Measurements from ENCODE around the gene MEIKIN. TPM values are rescaled to one million over a fixed set of nuclear protein-coding genes. Genes with fewer than 3 reads are reported as not detected.

MEIKIN gene
- total RNA-seq, 1 experiment from 2014 or later = not detected

DNA sequence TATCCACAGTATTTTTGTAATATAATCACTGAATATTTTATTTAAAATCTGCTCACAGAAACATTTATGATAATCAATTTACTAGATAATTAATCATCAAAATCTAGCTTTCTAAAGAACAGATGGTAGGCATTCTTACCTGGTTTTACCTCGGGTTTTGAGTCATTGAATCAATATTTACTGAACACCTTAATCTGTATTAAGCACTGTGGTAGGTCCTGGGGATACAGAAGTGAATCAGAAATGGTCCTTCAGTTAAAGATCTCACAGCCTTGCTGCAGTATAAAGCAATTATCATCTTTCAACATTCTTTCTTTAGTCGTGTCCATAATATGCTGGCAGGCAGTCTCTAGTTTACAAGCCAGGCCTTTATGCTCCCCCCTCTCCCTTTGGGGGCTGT, 2.0 kb upstream of the MEIKIN start:
- Histone ChIP-seq H3K9ac (ENCODE audit: extremely low read depth, insufficient read length, low read length) (no peak overlapping the region), H2BK12ac (ENCODE audit: insufficient read length, low read depth, low read length) (no peak overlapping the region), H3K4ac (ENCODE audit: low read depth, low read length) (no peak overlapping the region), H2BK120ac (ENCODE audit: low read depth, low read length, poor library complexity, severe bottlenecking) (no peak overlapping the region), H3K4me1 (ENCODE audit: insufficient read depth, low read length) (no peaks in the 10 kb centered on the region), H3K9me3 (ENCODE audit: control insufficient read depth, low read depth, low read length) (no peaks in the 10 kb centered on the region), H2BK20ac (ENCODE audit: low read depth, low read length, poor library complexity, severe bottlenecking) (no peak overlapping the region), H3K79me2 (ENCODE audit: insufficient read depth, low read length) (no peaks in the 10 kb centered on the region), H3K23ac (ENCODE audit: insufficient read length, low read depth, low read length) (no peak overlapping the region), H3K18ac (ENCODE audit: insufficient read length, low read depth, low read length) (no peak overlapping the region), H3K14ac (ENCODE audit: insufficient read depth, low read length) (no peak overlapping the region), H4K91ac (ENCODE audit: insufficient read length, low read depth, low read length) (no peak overlapping the region), H2AFZ (ENCODE audit: low read length) (no peak overlapping the region), H3K79me1 (ENCODE audit: insufficient read depth, low read depth, low read length, poor library complexity, severe bottlenecking) (no peaks in the 10 kb centered on the region), H3T11ph (ENCODE audit: low read length) (no peak overlapping the region), H2BK5ac (ENCODE audit: insufficient read length, low read length) (no peak overlapping the region), H3K56ac (ENCODE audit: insufficient read length, low read depth, low read length) (no peak overlapping the region), H4K5ac (ENCODE audit: insufficient read length, low read depth, low read length) (no peak overlapping the region), H2BK15ac (ENCODE audit: low read depth, low read length) (no peak overlapping the region), H3K27ac (ENCODE audit: insufficient read length, low read depth, low read length) (no peak overlapping the region), H3K4me2 (ENCODE audit: insufficient read depth, insufficient read length, low read length) (no peak overlapping the region), H4K8ac (replicated peaks; ENCODE audit: insufficient read length, low read depth, low read length) (no peak overlapping the region), H2AK5ac (ENCODE audit: insufficient read length, low read length) (no peak overlapping the region), H4K20me1 (ENCODE audit: control insufficient read depth, insufficient read depth, insufficient read length) (no peaks in the 10 kb centered on the region), H3K23me2 (ENCODE audit: insufficient read length, low read depth, low read length, poor library complexity, severe bottlenecking) (no peaks in the 10 kb centered on the region), H3K27me3 (ENCODE audit: insufficient read depth, low read length) (no peaks in the 10 kb centered on the region)
- no peaks in the 10 kb centered on the region for H3K36me3 Mint-ChIP-seq (ENCODE audit: insufficient read depth in 1 of 3, low read depth in 3 of 3)
- no peaks in the 10 kb centered on the region for H3K9me3 Mint-ChIP-seq
- no peak overlapping the region for H3K27ac Mint-ChIP-seq
- no CpG with 5 or more reads among the region's 2 CpGs for WGBS (ENCODE audit: extremely low coverage, insufficient read length, low lambda C conversion rate)
- TF ChIP-seq, protein P1, sequence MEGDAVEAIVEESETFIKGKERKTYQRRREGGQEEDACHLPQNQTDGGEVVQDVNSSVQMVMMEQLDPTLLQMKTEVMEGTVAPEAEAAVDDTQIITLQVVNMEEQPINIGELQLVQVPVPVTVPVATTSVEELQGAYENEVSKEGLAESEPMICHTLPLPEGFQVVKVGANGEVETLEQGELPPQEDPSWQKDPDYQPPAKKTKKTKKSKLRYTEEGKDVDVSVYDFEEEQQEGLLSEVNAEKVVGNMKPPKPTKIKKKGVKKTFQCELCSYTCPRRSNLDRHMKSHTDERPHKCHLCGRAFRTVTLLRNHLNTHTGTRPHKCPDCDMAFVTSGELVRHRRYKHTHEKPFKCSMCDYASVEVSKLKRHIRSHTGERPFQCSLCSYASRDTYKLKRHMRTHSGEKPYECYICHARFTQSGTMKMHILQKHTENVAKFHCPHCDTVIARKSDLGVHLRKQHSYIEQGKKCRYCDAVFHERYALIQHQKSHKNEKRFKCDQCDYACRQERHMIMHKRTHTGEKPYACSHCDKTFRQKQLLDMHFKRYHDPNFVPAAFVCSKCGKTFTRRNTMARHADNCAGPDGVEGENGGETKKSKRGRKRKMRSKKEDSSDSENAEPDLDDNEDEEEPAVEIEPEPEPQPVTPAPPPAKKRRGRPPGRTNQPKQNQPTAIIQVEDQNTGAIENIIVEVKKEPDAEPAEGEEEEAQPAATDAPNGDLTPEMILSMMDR (conservative IDR thresholded peaks at IDR 0.05) = no peak
- no peaks in the 10 kb centered on the region for H3K4me1 Mint-ChIP-seq
- H3K4me3 Mint-ChIP-seq = no peak overlapping the region
- DNase-seq = no peak
- H3K27me3 Mint-ChIP-seq (ENCODE audit: low read depth) = no peaks in the 10 kb centered on the region

All from H9 (cell line).